Gastroesophageal sphincter (tissue), 3 donors: ENCODE data around the gene LRRC4B.

Experiments
- CTCF ChIP-seq, 4 experiments: fragments of 200-600 bp in 2 of 4; fragments of 450-650 bp in 2 of 4; sonication (generic) in 1 of 4; IDR thresholded peaks; one replicate each; pipeline ENCODE4 v1.5.1; 2017 to 2019; ENCODE audit warnings: antibody characterized with exemption in 4 of 4, mild to moderate bottlenecking in 2 of 4, moderate library complexity in 2 of 4
- POLR2A ChIP-seq, 2 donors: fragments of 450-650 bp; IDR thresholded peaks; one replicate each; pipeline ENCODE4 v1.6.1; 2017; ENCODE audit warnings: antibody characterized with exemption in 2 of 2, mild to moderate bottlenecking in 2 of 2, moderate library complexity in 1 of 2
- POLR2AphosphoS5 ChIP-seq: sonication (generic); formaldehyde crosslinking; IDR thresholded peaks from one replicate; pipeline ENCODE4 v1.6.1; 2017; ENCODE audit warnings: antibody characterized with exemption

- TF ChIP-seq POLR2AphosphoS5 (no peak), CTCF (IDR thresholded peaks at IDR 0.05) (no peak), POLR2A (IDR thresholded peaks at IDR 0.05) (no peak)
These were observed 4.6 kb downstream of the LRRC4B start for GRCh38 chr19:50563597-50563996.
